HG03045 (cell line): Measurements from ENCODE around the gene MYO9B.

Source experiments
- ATAC-seq: cut with Tn5 transposase; IDR thresholded peaks from one replicate; pipeline ENCODE4 v1.9.1; 2021; ENCODE audit warnings: mild to moderate bottlenecking, moderate library complexity; ENCODE audit not compliant: unreplicated experiment

MYO9B gene

GRCh38 chr19:17256130-17256529 is 180.6 kb downstream of the MYO9B start:
- ATAC-seq = no peak

GRCh38 chr19:17259118-17259780 is 183.7 kb downstream of the MYO9B start:
- ATAC-seq = no peak

- no peak for ATAC-seq
Observed at GRCh38 chr19:17259934-17260333, 184.4 kb downstream of the MYO9B start.

- ATAC-seq = no peak
Observed at GRCh38 chr19:17260842-17261325, 185.3 kb downstream of the MYO9B start.

GRCh38 chr19:17262557-17262956 is 187.0 kb downstream of the MYO9B start:
- no peak for ATAC-seq
